ENCODE results near the gene TCF4. TPM values are rescaled to one million over a fixed set of nuclear protein-coding genes. Genes with fewer than 3 reads are reported as not detected.

TCF4 gene
- total RNA-seq, 1 experiment from 2014 or later = 0.42 TPM

- ATAC-seq = no peak
- RAD21 ChIA-PET (ENCODE audit: low non-redundant PET in 1 of 2, low total read pairs in 2 of 2, uncharacterized antibody in 2 of 2, unreplicated experiment in 2 of 2) = no interaction called here
Measured at GRCh38 chr18:55517055-55517454, 70.9 kb downstream of the TCF4 start.

More at GRCh38 chr18:55517055-55517454, 70.9 kb downstream of the TCF4 start:
- Histone ChIP-seq H3K79me2 (ENCODE audit: insufficient read depth, low read length) (no peaks in the 10 kb centered on the region), H4K20me1 (ENCODE audit: insufficient read depth) (no peaks in the 10 kb centered on the region), H3K36me3 (ENCODE audit: control insufficient read depth in 1 of 2, insufficient read depth in 2 of 2, low read length in 2 of 2) (no peaks in the 10 kb centered on the region), H3K4me2 (ENCODE audit: low read length) (no peak overlapping the region), H3K27me3 (ENCODE audit: insufficient read depth, low read length) (no peaks in the 10 kb centered on the region), H3K9me3 (ENCODE audit: control insufficient read depth in 1 of 2, insufficient read depth in 1 of 2, low read depth in 1 of 2, low read length in 2 of 2) (peaks cover 4 to 21% of the 10 kb centered on the region in 2 experiments; a peak in 2 of 4 replicates), H3K27ac (ENCODE audit: low read depth, low read length) (no peak overlapping the region), H2AFZ (ENCODE audit: low read depth, low read length, poor library complexity, severe bottlenecking) (no peak overlapping the region), H3K4me1 (ENCODE audit: control insufficient read depth in 1 of 2, insufficient read depth in 2 of 2, low read length in 2 of 2) (no peaks in the 10 kb centered on the region), H3K4me3 (replicated peaks in 1 of 2; ENCODE audit: low read depth in 1 of 2, low read length in 2 of 2) (no peak overlapping the region), H3K9me2 (ENCODE audit: insufficient read depth) (no peaks in the 10 kb centered on the region), H3K9ac (ENCODE audit: low read length) (no peak overlapping the region)
- BruUV-seq (replicated peaks) = no TSS peak
- DNase-seq (ENCODE audit: low read depth, low spot score) = no peak
- ChIA-PET POLR2A (no interaction called here), CTCF (no interaction called here)
- intact Hi-C loops (cut with micrococcal nuclease) = no loop called here
- TF ChIP-seq RAD21 (IDR thresholded peaks at IDR 0.05; ENCODE audit: low read depth) (no peak), ZNF274 (IDR thresholded peaks at IDR 0.05; ENCODE audit: low read depth, low read length) (no peak), ELF1 (IDR thresholded peaks at IDR 0.05; ENCODE audit: borderline replicate concordance, low read depth) (no peak), POLR2AphosphoS5 (IDR thresholded peaks at IDR 0.05; ENCODE audit: low read depth, low read length) (no peak), MAX (IDR thresholded peaks at IDR 0.05) (no peak), EZH2 (IDR thresholded peaks at IDR 0.05) (no peak), CBX3 (IDR thresholded peaks at IDR 0.05; ENCODE audit: low read depth) (no peak), CEBPB (IDR thresholded peaks at IDR 0.05; ENCODE audit: low read depth) (no peak), CTCF (IDR thresholded peaks at IDR 0.05 in 2 of 3, conservative IDR thresholded peaks at IDR 0.05 in 1 of 3; ENCODE audit: borderline replicate concordance in 1 of 3, insufficient read depth in 1 of 3, low read depth in 2 of 3, low read length in 2 of 3) (no peak), EGR1 (IDR thresholded peaks at IDR 0.05; ENCODE audit: low read depth) (no peak), ZBTB33 (IDR thresholded peaks at IDR 0.05; ENCODE audit: extremely low read depth, insufficient replicate concordance, low read length) (no peak), FOSL1 (IDR thresholded peaks at IDR 0.05; ENCODE audit: low read depth) (no peak), SRF (IDR thresholded peaks at IDR 0.05; ENCODE audit: low read depth) (no peak), ZFX (IDR thresholded peaks at IDR 0.05) (no peak)
